HS-27A (cell line): Measurements from ENCODE around the gene ZDHHC12.

Source experiments
- DNase-seq: peaks from one replicate; pipeline ENCODE4 v3.0.0-alpha.2; 2012; ENCODE audit warnings: low read depth, missing footprints

The ZDHHC12 gene, protein sequence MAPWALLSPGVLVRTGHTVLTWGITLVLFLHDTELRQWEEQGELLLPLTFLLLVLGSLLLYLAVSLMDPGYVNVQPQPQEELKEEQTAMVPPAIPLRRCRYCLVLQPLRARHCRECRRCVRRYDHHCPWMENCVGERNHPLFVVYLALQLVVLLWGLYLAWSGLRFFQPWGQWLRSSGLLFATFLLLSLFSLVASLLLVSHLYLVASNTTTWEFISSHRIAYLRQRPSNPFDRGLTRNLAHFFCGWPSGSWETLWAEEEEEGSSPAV

GRCh38 chr9:128723866-128724743 is at the start of gene ZDHHC12:
Gene ZDHHC12 (minus strand): TSS chr9:128724127. CDS start chr9:128724093, 34 bp downstream.
- peak; percentile 72 for DNase-seq

DNA sequence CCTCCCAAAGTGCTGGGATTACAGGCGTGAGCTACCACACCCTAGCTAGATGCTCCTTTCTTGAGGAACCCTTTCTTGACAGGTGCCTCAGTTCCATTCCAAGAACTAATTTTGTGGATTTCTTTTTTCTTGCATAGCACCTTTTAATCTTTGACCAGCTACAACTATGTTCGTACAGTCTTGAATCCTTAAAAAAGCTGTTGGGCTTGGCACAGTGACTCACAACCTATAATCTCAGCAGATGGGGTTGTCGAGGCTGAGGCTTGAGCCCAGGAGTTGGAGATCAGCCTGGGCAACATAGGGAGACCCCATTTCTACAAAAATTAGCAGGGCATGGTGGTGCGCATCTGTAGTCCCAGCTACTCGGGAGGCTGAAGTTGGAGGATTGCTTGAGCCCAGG is 49.1 kb upstream of the ZDHHC12 start:
- no peak for DNase-seq

- DNase-seq, result peak; percentile 47
Measured at GRCh38 chr9:128771745-128772519, 48.0 kb upstream of the ZDHHC12 start, which contains the start of gene ZER1. Gene ZER1 (minus strand): TSS chr9:128771927. CDS start chr9:128755565, 16,362 bp downstream.

- DNase-seq, result no peak
Measured at GRCh38 chr9:128771094-128771721, 47.3 kb upstream of the ZDHHC12 start.

DNA sequence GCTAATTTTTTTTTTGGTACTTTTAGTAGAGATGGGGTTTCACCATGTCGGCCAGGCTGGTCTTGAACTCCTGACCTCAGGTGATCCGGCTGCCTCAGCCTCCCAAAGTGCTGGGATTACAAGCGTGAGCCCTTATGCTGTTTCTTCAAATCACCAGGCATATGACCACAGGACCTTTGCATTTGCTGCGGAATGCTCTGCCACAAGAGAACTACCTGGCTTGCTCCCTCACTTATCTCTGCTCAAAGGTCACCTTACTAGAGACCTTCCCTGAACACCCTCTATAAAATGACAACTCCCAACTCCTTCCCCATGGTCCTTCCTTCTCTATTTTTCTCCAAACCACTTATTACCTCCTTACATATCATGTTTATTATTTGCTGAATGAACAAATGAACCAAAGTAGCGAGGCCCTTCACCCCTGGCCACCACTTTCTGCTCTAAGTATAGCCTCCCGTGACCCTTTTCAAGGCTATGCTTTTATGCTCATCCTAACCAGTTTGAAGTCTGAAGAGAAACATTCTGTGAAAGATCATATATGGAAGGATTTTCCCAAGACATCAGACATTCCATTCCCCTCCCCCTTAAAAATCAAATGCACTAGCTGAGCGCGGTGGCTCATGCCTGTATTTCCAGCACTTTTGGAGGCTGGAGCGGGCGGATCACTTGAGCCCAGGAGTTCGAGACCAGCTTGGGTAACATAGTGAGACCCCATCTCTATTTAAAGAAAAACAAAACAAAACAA is 46.5 kb upstream of the ZDHHC12 start:
- DNase-seq, result no peak

DNA sequence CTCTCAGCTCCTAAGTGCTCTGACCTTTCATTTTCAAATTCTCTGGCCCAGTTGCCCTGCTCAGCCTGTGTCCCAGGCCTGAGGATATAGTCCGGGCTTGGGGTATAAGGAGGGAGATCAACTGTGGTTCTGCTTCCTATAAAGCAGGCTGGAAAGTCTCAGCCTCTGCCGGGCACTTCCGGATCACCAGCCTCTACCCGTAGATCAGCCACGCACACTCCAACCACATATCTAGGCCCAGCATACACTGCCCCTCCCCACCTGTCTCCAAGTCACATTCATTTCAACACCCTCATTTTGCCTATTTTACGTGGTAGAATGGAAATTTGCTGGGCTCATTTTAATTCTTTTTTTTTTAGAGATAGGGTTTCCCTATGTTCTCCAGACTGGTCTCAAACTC is 44.7 kb upstream of the ZDHHC12 start:
- no peak for DNase-seq

- DNase-seq, result no peak
Measured at GRCh38 chr9:128765499-128765898, 41.6 kb upstream of the ZDHHC12 start.

- DNase-seq, result no peak
Measured at GRCh38 chr9:128764361-128764760, 40.4 kb upstream of the ZDHHC12 start.

DNA sequence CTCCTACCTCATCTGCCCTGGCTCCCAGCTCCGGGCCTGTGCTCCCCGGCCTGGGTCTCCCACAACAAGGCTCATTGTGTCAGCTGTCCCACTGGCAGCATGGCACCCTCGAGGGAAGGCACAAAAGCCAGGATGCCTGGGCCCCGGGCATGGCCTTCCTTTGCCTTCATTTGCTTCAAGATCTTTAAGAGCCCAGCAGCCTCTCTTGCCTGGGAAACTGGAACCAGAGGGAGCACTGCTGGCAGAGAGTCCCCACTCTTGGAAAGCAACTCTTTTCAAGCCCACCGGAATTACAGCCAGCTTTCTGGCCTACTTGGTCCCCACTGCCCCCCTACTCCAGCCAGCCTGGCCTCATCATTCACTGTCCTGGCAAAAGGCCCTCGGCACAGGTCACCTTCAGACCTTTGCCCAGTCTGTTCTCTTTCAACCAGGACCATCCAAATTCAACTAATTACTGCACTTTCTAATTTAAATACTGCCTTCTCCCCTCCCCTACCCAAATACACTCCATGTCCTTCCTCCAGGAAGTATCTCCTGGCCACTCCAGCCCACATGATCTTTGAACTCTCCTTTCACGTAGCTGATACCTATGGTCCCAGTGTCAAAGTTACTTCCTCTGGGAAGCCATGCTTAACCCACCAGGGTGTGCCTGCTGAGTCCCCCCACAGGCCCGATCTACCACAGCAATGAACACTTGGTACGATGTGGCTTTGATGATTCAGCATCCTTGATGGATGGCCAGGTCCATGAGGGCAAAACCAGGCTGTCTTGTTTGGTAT is 38.9 kb upstream of the ZDHHC12 start:
- DNase-seq, result no peak

DNA sequence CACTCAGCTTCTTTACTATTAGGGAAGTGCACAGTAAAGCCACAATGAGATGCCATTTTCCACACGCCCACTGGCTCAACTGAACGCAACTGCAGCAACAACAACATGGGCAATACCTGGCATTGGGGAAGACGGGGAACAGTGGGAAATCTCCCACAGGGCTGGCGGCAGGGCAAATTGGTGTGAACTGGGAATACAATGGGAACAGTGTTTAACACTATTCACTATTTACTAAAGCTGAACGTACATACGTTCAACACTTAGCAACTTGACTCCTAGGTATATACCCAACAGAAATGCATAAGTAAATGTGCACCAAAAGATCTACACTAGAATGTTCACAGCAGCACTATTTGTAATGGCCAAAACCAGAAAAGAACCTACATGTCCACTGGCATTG is 33.7 kb upstream of the ZDHHC12 start:
- DNase-seq, result no peak

- no peak for DNase-seq
Measured at GRCh38 chr9:128753627-128754026, 29.7 kb upstream of the ZDHHC12 start.

DNA sequence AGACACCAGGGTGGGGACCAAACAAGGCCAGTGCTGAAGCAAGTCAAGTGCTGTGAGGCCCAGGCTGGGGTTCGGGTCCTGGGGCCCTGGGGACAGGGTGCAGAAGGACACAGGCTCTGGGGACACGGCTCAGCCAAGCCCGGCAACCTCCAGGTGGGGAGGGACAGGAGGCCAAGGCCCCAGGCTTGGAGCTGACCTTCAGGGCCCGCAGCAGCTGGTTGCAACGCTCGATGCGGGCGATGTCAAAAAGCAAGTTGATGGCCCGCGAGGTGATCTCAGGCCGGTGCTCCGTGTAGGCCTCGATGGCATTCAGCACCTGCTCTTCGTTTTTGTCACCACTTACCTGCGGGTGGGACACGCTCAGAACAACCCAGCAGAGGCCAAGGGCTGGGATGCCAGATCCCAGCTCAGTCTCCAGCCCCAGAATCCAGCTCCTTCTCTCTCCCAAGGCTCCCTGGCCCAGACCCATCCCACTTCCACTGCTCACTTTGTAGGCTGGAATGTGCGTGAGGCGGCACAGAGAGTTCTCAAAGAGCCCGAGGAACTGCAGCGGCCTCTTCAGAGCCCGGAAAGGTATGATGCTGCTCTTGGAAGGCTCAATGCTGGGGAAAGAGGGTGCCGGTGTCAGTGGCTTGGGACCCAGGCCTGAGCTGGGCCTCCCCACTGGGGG is 27.1 kb upstream of the ZDHHC12 start:
- DNase-seq, result no peak

DNA sequence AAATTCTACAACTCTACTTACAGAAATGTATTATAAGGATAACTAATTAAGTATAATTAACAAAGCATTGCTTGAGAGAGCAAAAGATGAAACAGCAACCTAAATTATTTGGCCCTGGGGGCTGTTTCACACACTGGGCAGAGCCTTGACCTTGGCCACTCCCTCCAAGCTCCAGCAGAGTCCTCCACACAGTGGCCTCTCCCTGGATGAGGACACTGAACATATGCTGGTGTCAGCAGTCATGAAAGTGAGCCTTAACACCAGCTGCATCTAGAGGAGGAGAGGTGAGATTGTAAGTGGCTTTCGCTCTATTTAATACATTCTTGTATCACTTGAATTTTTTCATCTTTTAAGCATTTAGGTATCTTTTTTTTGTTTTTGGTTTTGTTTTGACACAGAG is 23.3 kb upstream of the ZDHHC12 start:
- no peak for DNase-seq

DNA sequence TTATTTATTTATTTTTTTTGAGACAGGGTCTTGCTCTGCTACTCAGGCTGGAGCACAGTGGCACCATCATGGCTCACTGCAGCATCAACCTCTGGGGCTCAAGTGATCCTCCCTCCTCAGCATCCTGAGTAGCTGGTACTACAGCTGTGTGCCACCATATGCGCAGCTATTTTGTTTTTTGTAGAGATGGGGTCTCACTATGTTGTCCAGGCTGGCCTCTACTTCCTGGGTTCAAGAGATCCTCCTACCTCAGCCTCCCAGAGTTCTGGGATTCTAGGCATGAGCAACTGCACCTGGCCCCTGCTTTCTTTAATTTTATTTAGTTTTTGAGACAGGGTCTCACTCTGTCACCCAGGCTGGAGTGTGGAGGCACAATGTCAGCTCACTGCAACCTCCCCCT is 19.5 kb upstream of the ZDHHC12 start:
- DNase-seq, result no peak

GRCh38 chr9:128742401-128742800 is 18.5 kb upstream of the ZDHHC12 start:
- no peak for DNase-seq

- no peak for DNase-seq
Measured at GRCh38 chr9:128735373-128735772, 11.4 kb upstream of the ZDHHC12 start.

- peak; percentile 48 for DNase-seq
Measured at GRCh38 chr9:128733256-128733655, 9.3 kb upstream of the ZDHHC12 start.

DNA sequence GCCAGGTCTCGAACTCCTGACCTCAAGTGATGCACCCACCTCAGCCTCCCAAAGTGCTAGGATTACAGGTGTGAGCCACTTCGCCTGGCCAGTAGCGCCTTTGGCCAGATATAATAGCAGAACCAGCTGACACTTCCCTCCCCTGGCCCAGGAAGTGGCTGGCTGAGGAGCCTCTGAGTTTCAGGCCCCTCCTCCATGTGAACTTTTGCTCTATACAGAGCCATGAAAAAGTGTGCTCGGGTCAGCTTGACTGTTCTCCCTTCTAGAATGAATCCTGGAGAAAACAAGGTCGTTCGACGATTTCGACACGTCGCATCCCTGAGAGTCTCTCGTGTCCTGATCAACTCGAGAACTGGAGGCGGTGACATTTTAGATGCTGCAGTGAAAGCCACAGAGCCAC is 8.6 kb upstream of the ZDHHC12 start:
- DNase-seq, result no peak

- no peak for DNase-seq
Measured at GRCh38 chr9:128731691-128732090, 7.8 kb upstream of the ZDHHC12 start.

DNA sequence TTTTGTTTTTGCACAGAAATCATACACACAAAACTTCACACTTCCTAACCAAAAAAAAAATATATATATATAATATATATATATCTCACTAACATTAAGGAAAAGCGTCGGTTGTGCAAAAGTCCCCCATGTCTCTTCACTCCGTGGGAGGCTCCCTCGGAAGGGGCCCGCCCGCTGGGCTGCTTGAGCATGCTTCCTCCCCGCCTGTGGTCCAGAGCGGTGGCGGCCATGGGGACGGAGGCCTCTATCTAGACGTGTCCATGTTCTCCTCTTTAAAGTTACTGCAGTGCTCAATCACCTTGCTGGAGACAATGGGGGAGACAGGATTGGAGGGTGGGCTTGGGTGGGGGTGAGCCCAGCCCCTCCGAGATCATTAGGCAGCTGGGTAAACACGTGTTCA is 7.2 kb upstream of the ZDHHC12 start:
- DNase-seq, result no peak
